ENCODE data around the gene MDGA2.

GRCh38 chr14:46820291-46820690 is 855.1 kb downstream of the MDGA2 start:
- TF ChIP-seq CTCF (IDR thresholded peaks at IDR 0.05; ENCODE audit: insufficient read depth, low read depth, low read length), result no peak
- TF ChIP-seq EZH2 (IDR thresholded peaks at IDR 0.05; ENCODE audit: insufficient read depth, low read length), result no peak
